Measurements from ENCODE around the gene DPYSL4. TPM values are rescaled to one million over a fixed set of nuclear protein-coding genes. Genes with fewer than 3 reads are reported as not detected.

DPYSL4 gene
- total RNA-seq, 4 donors from 2014 or later: 1.1 to 1.3 TPM; not detected in 2

DNA sequence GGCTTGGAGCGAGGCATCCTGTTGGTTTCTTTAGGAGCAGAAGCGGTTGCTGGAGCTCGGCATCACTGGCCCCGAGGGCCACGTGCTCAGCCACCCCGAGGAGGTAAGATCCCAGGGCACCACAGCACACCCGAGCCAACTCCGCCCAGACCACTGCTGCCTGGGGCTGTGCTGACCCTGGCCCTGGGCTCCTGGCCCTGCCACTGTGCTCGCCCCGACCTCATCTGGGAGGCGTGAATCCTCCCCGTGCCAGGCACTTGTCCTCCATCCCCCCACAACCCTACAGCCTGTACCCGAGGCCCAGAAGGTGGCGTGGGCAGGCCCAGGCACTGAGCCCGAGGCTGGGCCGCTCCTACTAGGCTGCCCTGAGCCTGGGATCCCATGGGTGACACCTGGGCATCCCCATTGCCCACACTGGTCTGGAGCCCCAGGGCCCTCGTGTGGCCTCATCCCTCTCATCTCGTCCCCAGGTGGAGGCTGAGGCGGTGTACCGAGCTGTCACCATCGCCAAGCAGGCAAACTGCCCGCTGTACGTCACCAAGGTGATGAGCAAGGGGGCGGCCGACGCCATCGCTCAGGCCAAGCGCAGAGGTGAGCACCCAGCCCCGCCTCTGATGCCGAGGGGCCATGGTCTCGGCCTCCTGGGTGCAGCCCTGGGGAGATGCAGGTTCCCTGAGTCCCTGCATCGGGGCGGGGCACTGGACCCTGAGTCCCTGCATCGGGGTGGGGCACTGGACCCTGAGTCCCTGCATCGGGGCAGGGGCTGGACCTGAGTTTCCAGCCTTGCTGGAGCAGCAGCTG, 11.8 kb downstream of the DPYSL4 start:
- no peak for TF ChIP-seq POLR2A (IDR thresholded peaks at IDR 0.05)
- TF ChIP-seq, protein P1, sequence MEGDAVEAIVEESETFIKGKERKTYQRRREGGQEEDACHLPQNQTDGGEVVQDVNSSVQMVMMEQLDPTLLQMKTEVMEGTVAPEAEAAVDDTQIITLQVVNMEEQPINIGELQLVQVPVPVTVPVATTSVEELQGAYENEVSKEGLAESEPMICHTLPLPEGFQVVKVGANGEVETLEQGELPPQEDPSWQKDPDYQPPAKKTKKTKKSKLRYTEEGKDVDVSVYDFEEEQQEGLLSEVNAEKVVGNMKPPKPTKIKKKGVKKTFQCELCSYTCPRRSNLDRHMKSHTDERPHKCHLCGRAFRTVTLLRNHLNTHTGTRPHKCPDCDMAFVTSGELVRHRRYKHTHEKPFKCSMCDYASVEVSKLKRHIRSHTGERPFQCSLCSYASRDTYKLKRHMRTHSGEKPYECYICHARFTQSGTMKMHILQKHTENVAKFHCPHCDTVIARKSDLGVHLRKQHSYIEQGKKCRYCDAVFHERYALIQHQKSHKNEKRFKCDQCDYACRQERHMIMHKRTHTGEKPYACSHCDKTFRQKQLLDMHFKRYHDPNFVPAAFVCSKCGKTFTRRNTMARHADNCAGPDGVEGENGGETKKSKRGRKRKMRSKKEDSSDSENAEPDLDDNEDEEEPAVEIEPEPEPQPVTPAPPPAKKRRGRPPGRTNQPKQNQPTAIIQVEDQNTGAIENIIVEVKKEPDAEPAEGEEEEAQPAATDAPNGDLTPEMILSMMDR (IDR thresholded peaks at IDR 0.05): no peak
- WGBS, 2 donors: 86 to 88% methylated on average over 11 to 34 of the region's 35 CpGs
- intact Hi-C loops (cut with DNase I; ENCODE audit: low total_unique reads): no loop called here
- H3K4me3 ChIP-seq (ENCODE audit: low read depth, poor library complexity, severe bottlenecking): no peak overlapping the region
- no peak for DNase-seq (ENCODE audit: low spot score in 2 of 2)

DNA sequence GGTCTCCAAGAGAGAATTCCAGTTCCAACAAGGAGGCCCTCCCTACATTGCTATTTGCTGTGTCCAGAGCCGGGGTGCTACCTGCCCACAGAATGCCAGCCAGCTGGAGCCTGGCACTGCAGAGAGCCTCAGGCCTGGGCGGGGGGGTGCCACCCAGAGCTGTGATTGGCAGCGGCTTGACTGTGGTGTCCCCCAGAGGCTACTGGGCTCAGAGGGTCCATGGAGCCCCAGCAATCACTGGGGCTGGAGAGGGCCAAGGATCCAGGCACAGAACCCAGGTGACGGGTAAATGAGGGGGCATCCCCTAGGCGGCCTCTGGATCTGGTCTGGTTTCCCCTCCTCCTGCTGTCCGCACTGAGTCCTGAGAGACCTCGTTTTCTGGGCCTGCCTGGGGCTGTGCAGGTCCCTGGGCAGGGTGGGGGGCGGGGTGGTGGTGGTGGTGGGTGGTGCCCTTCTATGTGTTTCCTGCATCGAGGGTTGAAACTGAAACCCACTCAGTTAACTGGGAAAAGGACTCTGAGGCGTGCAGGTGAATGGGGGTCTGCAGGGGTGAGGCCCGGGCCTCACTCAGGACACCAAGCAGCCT, 12.6 kb downstream of the DPYSL4 start:
- intact Hi-C loops (cut with DNase I; ENCODE audit: low total_unique reads): no loop called here
- no peak for DNase-seq (ENCODE audit: low spot score in 2 of 2)
- no peak for TF ChIP-seq POLR2A (IDR thresholded peaks at IDR 0.05)
- TF ChIP-seq, protein P1 (IDR thresholded peaks at IDR 0.05): no peak
- 68 to 72% methylated on average over 8 to 9 of the region's 11 CpGs for WGBS, 2 donors
- no peak overlapping the region for H3K4me3 ChIP-seq (ENCODE audit: low read depth, poor library complexity, severe bottlenecking)

DNA sequence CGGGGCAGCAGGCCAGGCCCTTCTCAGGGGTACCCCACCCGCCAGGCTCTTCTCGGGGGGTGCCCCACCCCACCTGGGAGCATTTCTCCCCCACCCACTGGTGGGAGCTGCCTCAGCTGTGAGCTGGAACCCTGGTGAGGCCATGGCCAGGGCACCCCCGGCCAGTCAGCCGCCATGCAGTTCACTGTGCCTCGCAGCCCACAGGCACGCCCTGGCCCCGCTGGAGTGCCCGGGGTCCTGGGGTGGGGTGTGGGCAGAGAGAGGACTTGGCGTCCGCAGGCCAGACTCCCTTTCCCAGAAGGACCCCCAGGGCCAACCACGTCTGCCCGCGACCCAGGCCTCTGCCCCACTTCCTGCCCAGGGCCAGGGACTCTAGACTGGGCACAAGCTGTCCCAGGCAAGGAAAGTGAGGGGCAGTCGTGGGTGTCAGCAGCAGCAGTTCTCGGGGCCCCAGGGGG, 13.1 kb downstream of the DPYSL4 start:
- TF ChIP-seq, protein P1 (IDR thresholded peaks at IDR 0.05): no peak
- TF ChIP-seq POLR2A (IDR thresholded peaks at IDR 0.05): no peak
- 78 to 89% methylated on average over 8 to 13 of the region's 16 CpGs for WGBS, 2 donors
- no peak for DNase-seq (ENCODE audit: low spot score in 2 of 2)

DNA sequence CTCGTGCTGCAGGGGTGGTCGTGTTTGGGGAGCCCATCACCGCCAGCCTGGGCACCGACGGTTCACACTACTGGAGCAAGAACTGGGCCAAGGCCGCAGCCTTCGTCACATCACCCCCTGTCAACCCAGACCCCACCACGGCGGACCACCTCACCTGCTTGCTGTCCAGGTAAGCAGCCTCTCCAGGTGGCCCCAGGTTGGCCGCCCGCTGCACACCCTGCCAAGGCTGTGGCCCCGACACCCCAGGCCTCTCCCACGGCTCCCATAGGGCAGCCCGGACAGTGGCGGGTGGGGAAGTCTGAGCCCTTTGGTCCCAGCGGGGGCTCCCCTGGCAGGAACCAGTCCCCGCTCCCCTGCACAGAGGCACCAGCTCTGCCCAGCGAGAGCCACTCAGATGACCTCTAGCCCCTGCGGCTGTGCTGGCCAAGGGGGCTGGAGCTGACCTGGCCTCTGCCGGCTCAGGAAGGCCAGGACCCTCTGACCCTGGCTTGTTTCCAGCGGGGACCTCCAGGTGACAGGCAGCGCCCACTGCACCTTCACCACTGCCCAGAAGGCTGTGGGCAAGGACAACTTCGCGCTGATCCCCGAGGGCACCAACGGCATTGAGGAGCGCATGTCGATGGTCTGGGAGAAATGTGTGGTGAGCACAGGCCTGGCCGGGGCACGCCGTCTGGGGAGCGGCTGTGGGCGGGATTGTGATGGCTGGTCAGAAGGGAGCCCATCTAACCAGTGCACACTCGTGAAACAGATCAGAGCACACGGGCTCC, 13.8 kb downstream of the DPYSL4 start:
- DNase-seq (ENCODE audit: low spot score in 2 of 2): no peak
- WGBS, 2 donors: 82 to 87% methylated on average over 27 to 35 of the region's 35 CpGs
- intact Hi-C loops (cut with DNase I; ENCODE audit: low total_unique reads): no loop called here
- TF ChIP-seq, protein P1 (IDR thresholded peaks at IDR 0.05): no peak
- TF ChIP-seq POLR2A (IDR thresholded peaks at IDR 0.05): no peak
- no peak overlapping the region for H3K4me3 ChIP-seq (ENCODE audit: low read depth, poor library complexity, severe bottlenecking)

More for the DNA sequence above, 13.1 kb downstream of the DPYSL4 start:
- intact Hi-C loops (cut with DNase I; ENCODE audit: low total_unique reads): no loop called here
- H3K4me3 ChIP-seq (ENCODE audit: low read depth, poor library complexity, severe bottlenecking): no peak overlapping the region

DNA sequence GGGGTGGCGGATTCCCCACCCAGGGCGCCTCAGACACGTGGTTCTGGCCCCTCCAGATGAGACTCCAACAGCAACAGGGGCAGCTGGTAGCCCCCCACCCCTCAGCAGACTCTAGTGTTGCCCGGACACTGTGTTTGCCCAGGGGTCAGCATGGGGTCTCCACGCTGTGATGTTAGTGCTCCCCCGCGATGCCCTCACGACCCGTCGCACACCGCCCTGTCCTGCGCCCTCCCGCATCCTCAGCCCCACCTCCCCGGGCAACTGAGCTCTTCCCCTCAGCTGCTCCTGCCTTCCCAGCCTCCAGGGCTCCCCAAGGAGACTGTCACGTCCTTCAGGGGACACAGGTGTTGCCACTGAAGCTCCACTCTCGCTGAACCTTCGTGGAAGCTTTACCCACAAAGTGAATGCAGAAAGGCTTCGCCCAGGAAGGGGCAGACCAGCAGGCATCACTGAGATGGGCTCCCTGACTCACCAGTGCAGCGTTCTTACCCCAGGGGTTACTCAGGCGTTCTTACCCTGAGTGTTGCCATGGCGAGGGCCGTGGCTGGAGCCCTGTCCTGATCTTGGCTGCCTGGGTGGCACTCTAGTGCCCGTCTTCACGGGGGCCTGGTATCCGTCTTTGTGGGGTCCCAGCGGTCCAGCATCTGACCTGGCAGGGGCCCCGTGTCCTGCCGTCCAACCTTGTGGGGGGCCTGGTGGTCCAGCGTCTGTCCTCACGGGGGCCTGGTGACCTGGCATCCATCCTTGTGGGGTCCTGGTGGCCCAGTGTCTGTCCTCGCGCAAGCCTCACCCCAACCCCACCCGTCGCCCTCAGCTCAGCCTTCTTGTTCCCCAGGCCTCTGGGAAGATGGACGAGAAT, 14.6 kb downstream of the DPYSL4 start:
- no peak overlapping the region for H3K4me3 ChIP-seq (ENCODE audit: low read depth, poor library complexity, severe bottlenecking)
- 84 to 88% methylated on average over 27 to 34 of the region's 35 CpGs for WGBS, 2 donors
- intact Hi-C loops (cut with DNase I; ENCODE audit: low total_unique reads): no loop called here
- DNase-seq (ENCODE audit: low spot score in 2 of 2): no peak
- TF ChIP-seq POLR2A (IDR thresholded peaks at IDR 0.05): no peak
- TF ChIP-seq, protein P1 (IDR thresholded peaks at IDR 0.05): no peak

Data from lower leg skin (tissue), 4 donors.